HG03460 (cell line): ENCODE results near the gene SMIM22.
A peak's percentile ranks its signal among the peaks of the same experiment; 100 is the strongest.

ENCODE experiments used
- ATAC-seq: cut with Tn5 transposase; IDR thresholded peaks from one replicate; pipeline ENCODE4 v1.9.1; 2021; ENCODE audit not compliant: unreplicated experiment

The SMIM22 gene, protein sequence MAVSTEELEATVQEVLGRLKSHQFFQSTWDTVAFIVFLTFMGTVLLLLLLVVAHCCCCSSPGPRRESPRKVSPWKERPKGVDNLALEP

GRCh38 chr16:4795181-4795827, at the start of gene SMIM22:
Gene SMIM22 (plus strand): TSS chr16:4795369. CDS start chr16:4795735, 366 bp downstream.
- ATAC-seq: no peak

DNA sequence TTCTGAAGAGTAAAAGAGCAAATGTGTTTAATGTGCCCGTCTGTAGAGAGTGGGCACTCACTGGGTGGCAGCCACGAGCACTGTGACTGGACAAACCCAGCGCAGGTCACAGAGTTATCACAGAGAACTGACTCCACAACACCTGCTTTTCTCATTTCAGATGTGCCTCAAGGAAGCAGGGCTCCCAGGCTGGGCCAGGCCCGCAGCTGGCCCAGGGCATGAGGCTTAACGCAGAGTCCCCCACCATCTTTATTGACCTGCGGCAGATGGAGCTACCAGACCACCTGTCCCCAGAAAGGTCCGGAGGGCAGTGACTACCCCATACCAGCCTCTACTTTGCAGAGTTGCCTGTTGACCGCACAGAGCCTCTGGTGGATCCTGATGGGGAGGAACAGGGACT, 49.0 kb upstream of the SMIM22 start:
- ATAC-seq: no peak

DNA sequence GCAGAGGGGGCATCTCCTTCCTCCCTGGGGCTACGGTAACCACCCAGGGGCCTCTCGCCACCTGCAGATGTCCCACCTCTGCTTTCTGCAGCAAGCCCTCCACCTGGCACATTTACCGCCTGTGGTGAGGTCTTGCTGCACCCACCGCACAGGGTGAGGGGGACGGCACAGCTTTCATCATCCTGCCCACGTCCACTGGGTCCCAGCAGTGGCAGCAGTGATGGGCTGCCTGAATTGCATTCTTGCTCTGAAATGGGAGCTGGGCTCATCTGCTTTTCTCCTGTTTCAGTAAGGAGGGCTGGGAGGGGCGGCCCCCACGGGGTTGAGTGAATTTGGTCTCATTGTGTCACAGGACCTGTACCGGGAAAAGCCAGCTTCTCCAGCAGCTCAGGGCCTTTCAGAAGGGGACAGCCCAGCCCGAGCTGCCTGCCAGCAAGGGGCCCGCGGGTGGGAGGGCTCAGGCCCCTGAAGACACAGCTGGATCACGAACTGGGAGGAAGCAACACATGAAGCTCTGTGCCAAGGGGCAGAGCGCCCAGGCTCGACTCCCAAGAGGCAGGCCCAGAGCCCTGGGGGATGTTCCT, 48.1 kb upstream of the SMIM22 start:
- ATAC-seq: no peak

DNA sequence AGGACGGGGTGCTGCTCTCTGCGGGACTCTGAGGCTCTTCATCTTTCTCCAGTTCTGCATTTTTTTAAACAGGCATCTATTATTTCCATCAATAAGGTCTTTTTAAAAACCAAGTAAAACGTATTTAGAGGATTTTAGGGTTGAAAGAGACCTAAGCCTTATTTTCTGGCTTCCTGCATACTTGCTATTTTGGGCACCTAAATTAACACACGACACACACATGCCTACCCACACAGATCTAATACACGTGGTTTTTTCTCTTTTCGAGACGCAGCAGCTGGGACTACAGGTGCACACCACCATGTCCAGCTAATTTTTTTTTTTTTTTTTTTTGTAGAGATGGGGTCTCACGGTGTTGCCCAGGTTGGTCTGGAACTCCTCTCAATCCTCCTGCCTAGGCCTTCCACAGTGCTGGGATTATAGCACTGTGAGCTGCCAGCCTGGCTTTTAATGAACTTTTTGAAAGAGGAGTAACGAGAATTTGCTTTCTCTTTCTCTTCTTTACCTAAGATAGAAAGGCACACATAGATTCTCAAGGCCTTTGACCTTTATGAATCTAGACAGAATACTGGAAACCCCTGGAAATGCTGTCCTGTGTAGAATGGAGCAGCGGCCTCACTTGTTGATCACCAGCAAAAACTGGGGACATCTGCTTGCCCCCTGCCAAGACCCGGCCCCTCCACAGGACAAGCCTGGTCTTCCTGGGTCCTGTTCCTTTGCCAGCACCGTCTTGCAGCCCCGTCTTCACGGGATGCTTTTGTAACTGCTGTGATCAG, 47.1 kb upstream of the SMIM22 start:
- no peak for ATAC-seq

DNA sequence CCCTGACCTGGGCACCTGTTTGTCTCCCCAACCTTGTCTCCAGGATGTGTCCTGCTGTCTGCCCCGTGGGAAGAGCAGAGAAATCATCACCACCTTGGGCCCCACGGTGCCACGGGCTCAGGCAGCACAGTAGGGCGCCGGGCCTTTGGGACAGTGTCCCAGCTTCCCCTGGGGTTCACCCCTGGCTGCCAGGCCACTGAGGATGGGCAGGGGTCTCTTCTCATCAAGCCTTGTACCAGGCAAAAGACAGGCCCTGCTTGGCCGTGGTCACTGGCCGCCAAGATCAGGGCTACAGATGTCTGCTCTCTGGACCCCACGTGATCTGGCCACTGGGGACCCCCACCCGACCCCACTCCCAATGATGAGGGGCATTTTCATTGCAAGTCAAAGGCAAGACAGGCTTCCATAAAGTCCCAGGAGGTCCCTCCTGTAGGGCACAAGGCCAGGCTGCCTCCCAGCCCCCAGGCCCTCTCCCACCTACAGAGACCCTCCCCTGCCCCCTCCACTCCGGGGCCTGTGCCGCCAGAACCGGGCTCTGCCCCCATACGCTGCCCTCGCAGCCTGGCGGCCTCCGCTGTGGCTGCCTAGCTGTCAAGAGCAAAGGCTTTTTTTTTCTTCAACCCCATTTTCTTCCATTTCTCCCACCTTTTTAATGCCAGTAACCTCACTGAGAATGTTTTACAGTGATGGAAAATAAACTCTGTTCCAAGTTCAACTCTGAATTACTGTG, 46.3 kb upstream of the SMIM22 start:
- ATAC-seq: no peak

DNA sequence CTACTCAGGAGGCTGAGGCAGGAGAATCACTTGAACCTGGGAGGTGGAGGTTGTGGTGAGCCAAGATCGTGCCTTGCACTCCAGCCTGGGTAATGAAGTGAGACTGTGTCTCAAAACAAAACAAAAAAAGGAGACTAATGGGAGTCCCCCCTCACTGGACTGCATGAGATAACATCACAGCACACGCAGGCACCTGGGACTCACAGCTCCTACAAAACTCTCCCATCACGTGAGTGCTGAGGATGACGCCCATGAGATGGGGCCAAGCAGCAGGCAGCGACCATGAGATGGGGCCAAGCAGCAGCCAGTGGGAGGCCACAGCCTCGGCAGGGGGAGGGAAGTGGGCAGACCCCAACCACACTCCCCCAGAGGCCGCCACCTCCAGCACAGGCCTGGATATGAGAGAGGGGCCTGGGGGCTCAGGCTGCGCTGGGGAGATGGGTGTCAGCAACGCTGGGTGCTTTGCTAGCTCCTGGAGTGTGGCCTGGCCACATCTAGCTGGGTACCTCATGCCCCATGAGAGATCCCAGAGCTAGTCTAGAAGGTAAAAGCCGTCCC, 45.4 kb upstream of the SMIM22 start:
- no peak for ATAC-seq

DNA sequence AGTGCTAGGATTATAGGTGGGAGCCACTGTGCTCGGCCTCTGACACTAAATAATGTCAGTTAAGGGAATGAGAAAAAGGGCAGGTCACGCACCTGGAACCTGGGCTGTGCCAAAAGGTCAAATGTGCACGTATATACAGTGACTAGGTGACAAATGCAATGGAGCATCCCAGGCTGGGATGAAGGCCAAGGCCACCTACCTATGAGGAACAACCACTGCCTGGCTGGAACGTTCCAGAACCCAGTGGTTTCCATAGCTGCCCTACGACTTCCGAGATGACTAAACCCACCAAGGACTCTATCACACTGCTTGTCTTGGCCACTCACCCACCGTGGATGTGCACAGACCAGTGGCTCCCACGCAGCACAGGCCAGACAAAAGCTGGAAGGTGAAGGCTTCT, 44.3 kb upstream of the SMIM22 start:
- no peak for ATAC-seq

DNA sequence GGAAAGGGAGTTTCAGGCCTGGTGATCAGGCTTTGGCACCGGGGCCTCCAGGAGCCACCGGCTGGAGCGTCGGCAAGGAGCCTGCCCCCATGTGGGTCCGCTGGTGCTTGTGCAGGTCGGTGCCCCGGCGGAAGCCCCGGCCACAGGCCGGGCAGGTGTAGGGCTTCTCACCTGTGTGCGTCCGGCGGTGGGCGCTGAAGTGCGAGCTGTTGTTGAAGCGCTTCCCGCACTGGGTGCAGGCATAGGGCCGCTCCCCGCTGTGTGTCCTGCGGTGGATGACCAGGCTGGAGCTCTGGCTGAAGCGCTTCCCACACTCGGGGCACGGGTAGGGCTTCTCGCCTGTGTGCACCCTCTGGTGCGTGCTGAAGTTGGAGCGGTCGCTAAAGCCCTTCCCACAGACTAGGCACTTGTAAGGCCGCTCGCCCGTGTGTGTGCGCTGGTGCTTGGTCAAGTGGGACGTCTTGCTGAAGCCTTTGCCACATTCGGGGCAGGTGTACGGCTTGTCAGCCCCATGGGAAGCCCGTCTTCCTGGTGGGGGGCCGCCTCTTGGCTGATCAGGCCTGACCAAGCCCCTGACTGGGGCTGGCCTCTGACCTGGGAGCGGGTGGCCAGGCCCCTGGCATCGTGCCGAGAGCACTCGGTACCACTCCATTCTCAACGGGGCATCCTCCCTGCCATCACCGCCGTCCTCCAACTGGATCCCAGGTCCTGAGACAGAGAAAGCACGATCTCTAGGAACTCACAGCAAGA, 42.6 kb upstream of the SMIM22 start:
- ATAC-seq: no peak

GRCh38 chr16:4753227-4753626, 41.9 kb upstream of the SMIM22 start:
- no peak for ATAC-seq

- no peak for ATAC-seq
Measured at GRCh38 chr16:4754865-4755264, 40.3 kb upstream of the SMIM22 start.

- ATAC-seq: no peak
Measured at GRCh38 chr16:4755687-4756086, 39.5 kb upstream of the SMIM22 start.

DNA sequence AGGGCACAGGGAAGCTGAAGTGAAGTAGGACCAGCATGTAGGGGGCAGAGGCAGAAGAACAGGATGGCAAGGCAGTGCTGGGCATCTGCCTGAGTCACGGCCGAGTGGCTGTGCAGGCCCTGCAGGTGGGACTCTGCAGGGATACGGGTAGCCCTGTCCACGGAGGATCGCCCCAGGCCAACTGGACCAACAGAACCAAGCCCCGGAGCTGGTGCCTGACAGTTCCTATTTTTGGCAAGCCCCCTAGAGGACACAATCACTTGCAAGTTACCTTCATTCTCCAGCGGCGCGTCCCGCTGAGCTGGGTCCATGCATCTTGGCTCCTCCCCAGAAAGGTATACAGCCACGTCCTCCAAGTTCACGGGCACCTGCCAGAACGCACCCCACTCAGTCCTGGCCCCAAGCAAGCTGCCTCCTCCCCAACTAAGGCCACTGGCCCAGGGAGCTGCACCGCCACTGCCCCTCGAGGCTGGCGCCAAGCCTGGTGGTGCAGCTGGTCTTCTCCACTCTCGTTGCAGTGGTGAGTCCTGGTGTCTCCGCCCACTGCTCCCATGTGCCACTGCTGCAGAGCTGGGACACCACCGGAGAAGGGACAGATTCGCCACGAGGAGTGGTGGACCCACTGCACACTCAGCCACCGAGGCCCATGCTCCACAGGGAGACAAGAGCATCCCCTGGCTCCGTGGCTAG, 34.8 kb upstream of the SMIM22 start:
- no peak for ATAC-seq

- no peak for ATAC-seq
Measured at GRCh38 chr16:4762205-4762604, 33.0 kb upstream of the SMIM22 start.

DNA sequence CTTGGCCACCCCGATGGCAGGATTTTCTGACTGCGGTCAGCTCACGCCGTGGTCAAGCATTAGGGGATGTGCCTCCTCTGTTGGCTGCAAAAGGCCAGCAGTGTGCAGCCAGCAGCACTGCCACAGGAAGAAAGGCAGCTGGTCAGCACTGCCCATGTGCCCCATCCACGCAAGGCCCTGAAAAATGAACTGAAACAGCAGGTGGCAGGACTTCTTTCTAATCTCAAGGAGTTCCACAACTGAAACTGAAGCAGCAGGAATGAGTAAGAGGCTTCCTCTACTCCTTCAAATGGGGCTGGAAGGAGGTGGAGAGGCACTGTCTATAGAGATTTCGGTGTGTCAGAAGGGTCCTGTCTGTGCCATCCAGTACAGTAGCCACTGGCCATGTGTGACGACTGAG, 31.4 kb upstream of the SMIM22 start:
- ATAC-seq: no peak

GRCh38 chr16:4765511-4766474, 29.4 kb upstream of the SMIM22 start:
- ATAC-seq: no peak

DNA sequence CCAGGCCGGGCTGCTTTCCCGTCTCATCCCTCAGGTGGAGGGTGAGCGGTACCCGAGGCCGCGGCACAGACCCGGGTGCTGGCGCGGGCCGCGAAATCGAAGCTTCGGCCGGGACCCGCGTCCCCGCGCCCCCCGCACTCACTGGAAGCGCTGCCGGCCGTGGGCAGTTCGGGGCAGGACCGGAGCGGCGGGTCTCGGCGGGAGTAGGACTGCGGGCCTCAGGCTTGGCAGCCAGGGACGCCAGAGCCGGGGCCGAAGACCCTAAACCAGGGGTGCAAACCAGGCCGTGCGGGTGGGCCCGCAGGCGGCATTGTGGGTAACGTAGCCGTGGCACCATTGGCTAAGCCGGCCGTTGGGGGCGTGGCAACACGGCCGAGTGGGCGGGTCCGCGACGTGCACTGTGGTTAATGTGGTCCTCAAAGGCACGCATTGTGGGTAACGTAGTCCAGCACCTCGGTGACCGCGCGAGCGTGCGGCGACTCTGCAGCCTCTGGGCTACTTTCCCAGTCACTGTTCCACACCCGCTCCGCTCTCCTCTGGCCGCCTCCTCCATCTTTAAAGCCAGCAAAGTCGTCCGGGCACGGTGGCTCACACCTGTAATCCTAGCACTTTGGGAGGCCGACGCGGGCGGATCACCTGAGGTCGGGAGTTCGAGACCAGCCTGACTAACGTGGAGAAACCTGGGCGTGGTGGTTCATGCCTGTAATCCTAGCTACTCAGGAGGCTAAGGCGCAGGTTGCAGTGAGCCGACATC, 28.1 kb upstream of the SMIM22 start, which contains the start of gene ZNF500:
Gene ZNF500, minus strand, starts transcription at position 288 of the 754 bp plus-strand sequence. CDS start 1,184 bp downstream, outside the sequence.
- peak; percentile 79 for ATAC-seq

- no peak for ATAC-seq
Measured at GRCh38 chr16:4767872-4768548, 27.2 kb upstream of the SMIM22 start.
